ENCODE data around the gene LFNG.

Gene LFNG

GRCh38 chr7:2493205-2494164, 26.1 kb upstream of the LFNG start:
- H3K9ac ChIP-seq (ENCODE audit: low read depth, low read length) = no peak overlapping the region
- H3K9me3 ChIP-seq (ENCODE audit: control insufficient read depth, insufficient read depth, low read length) = no peaks in the 10 kb centered on the region
- no peaks in the 10 kb centered on the region for H3K36me3 ChIP-seq (ENCODE audit: insufficient read depth, low read length)
- peaks cover 15% of the 10 kb centered on the region; the same call in 1 of the 2 replicates for H3K4me1 ChIP-seq (ENCODE audit: insufficient read depth, low read length)

- no peaks in the 10 kb centered on the region for H3K36me3 ChIP-seq (ENCODE audit: insufficient read depth, low read length)
- no peak overlapping the region for H3K9ac ChIP-seq (ENCODE audit: low read depth, low read length)
- peaks cover 23% of the 10 kb centered on the region; the same call in 1 of the 2 replicates for H3K4me1 ChIP-seq (ENCODE audit: insufficient read depth, low read length)
- H3K9me3 ChIP-seq (ENCODE audit: control insufficient read depth, insufficient read depth, low read length) = no peaks in the 10 kb centered on the region
These were observed 25.1 kb upstream of the LFNG start for GRCh38 chr7:2494191-2495130.

- H3K9ac ChIP-seq (ENCODE audit: low read depth, low read length) = no peak overlapping the region
- H3K4me1 ChIP-seq (ENCODE audit: insufficient read depth, low read length) = peaks cover 31% of the 10 kb centered on the region; the same call in 1 of the 2 replicates
These were observed 23.9 kb upstream of the LFNG start for GRCh38 chr7:2495418-2496299.

GRCh38 chr7:2496375-2496774, 23.2 kb upstream of the LFNG start:
- peaks cover 31% of the 10 kb centered on the region; the same call in 1 of the 2 replicates for H3K4me1 ChIP-seq (ENCODE audit: insufficient read depth, low read length)

More at GRCh38 chr7:2495418-2496299, 23.9 kb upstream of the LFNG start:
- Histone ChIP-seq H3K9me3 (ENCODE audit: control insufficient read depth, insufficient read depth, low read length) (no peaks in the 10 kb centered on the region), H3K36me3 (ENCODE audit: insufficient read depth, low read length) (no peaks in the 10 kb centered on the region)

GRCh38 chr7:2497065-2497464, 22.5 kb upstream of the LFNG start:
- Histone ChIP-seq H3K4me1 (ENCODE audit: insufficient read depth, low read length) (peaks cover 31% of the 10 kb centered on the region; the same call in 1 of the 2 replicates), H3K36me3 (ENCODE audit: insufficient read depth, low read length) (no peaks in the 10 kb centered on the region), H3K9ac (ENCODE audit: low read depth, low read length) (no peak overlapping the region), H3K9me3 (ENCODE audit: control insufficient read depth, insufficient read depth, low read length) (no peaks in the 10 kb centered on the region)

More at GRCh38 chr7:2496375-2496774, 23.2 kb upstream of the LFNG start:
- no peaks in the 10 kb centered on the region for H3K36me3 ChIP-seq (ENCODE audit: insufficient read depth, low read length)
- H3K9ac ChIP-seq (ENCODE audit: low read depth, low read length) = no peak overlapping the region
- H3K9me3 ChIP-seq (ENCODE audit: control insufficient read depth, insufficient read depth, low read length) = no peaks in the 10 kb centered on the region

- Histone ChIP-seq H3K36me3 (ENCODE audit: insufficient read depth, low read length) (no peaks in the 10 kb centered on the region), H3K9ac (ENCODE audit: low read depth, low read length) (no peak overlapping the region), H3K9me3 (ENCODE audit: control insufficient read depth, insufficient read depth, low read length) (no peaks in the 10 kb centered on the region), H3K4me1 (ENCODE audit: insufficient read depth, low read length) (peaks cover 31% of the 10 kb centered on the region; the same call in 1 of the 2 replicates)
These were observed 21.9 kb upstream of the LFNG start for GRCh38 chr7:2497500-2498336.

- Histone ChIP-seq H3K36me3 (ENCODE audit: insufficient read depth, low read length) (no peaks in the 10 kb centered on the region), H3K4me1 (ENCODE audit: insufficient read depth, low read length) (peaks cover 31% of the 10 kb centered on the region; the same call in 1 of the 2 replicates), H3K9me3 (ENCODE audit: control insufficient read depth, insufficient read depth, low read length) (no peaks in the 10 kb centered on the region), H3K9ac (ENCODE audit: low read depth, low read length) (no peak overlapping the region)
These were observed 20.9 kb upstream of the LFNG start for GRCh38 chr7:2498708-2499107.

GRCh38 chr7:2499181-2499580, 20.4 kb upstream of the LFNG start:
- peaks cover 31% of the 10 kb centered on the region; the same call in 1 of the 2 replicates for H3K4me1 ChIP-seq (ENCODE audit: insufficient read depth, low read length)
- no peaks in the 10 kb centered on the region for H3K36me3 ChIP-seq (ENCODE audit: insufficient read depth, low read length)
- no peak overlapping the region for H3K9ac ChIP-seq (ENCODE audit: low read depth, low read length)
- H3K9me3 ChIP-seq (ENCODE audit: control insufficient read depth, insufficient read depth, low read length) = no peaks in the 10 kb centered on the region

- Histone ChIP-seq H3K9me3 (ENCODE audit: control insufficient read depth, insufficient read depth, low read length) (no peaks in the 10 kb centered on the region), H3K4me1 (ENCODE audit: insufficient read depth, low read length) (peaks cover 28% of the 10 kb centered on the region; the same call in 1 of the 2 replicates), H3K9ac (ENCODE audit: low read depth, low read length) (no peak overlapping the region), H3K36me3 (ENCODE audit: insufficient read depth, low read length) (no peaks in the 10 kb centered on the region)
These were observed 19.7 kb upstream of the LFNG start for GRCh38 chr7:2499719-2500430.

GRCh38 chr7:2500701-2501100, 18.9 kb upstream of the LFNG start:
- H3K9ac ChIP-seq (ENCODE audit: low read depth, low read length) = no peak overlapping the region
- no peaks in the 10 kb centered on the region for H3K9me3 ChIP-seq (ENCODE audit: control insufficient read depth, insufficient read depth, low read length)
- H3K4me1 ChIP-seq (ENCODE audit: insufficient read depth, low read length) = peaks cover 25% of the 10 kb centered on the region; the same call in 1 of the 2 replicates
- no peaks in the 10 kb centered on the region for H3K36me3 ChIP-seq (ENCODE audit: insufficient read depth, low read length)

GRCh38 chr7:2501947-2502646, 17.5 kb upstream of the LFNG start:
- Histone ChIP-seq H3K9me3 (ENCODE audit: control insufficient read depth, insufficient read depth, low read length) (no peaks in the 10 kb centered on the region), H3K4me1 (ENCODE audit: insufficient read depth, low read length) (peaks cover 22% of the 10 kb centered on the region; the same call in 1 of the 2 replicates), H3K36me3 (ENCODE audit: insufficient read depth, low read length) (no peaks in the 10 kb centered on the region), H3K9ac (ENCODE audit: low read depth, low read length) (no peak overlapping the region)

GRCh38 chr7:2502647-2502966, 17.0 kb upstream of the LFNG start:
- no peaks in the 10 kb centered on the region for H3K36me3 ChIP-seq (ENCODE audit: insufficient read depth, low read length)
- H3K4me1 ChIP-seq (ENCODE audit: insufficient read depth, low read length) = peaks cover 22% of the 10 kb centered on the region; the same call in 1 of the 2 replicates
- H3K9ac ChIP-seq (ENCODE audit: low read depth, low read length) = no peak overlapping the region
- no peaks in the 10 kb centered on the region for H3K9me3 ChIP-seq (ENCODE audit: control insufficient read depth, insufficient read depth, low read length)
